Measurements from ENCODE around the gene PHTF2. TPM values are rescaled to one million over a fixed set of nuclear protein-coding genes. Genes with fewer than 3 reads are reported as not detected.
"Not testable (repeated sequence)": the region's sequence is repeated elsewhere in the genome, so short reads cannot be mapped to it uniquely, and the experiment has no call there.

PHTF2 gene
- total RNA-seq, 1 experiment from 2014 or later, result 20.3 TPM

- H3K36me3 Mint-ChIP-seq (ENCODE audit: insufficient read depth, unreplicated experiment), result no peaks in the 10 kb centered on the region
- DNase-seq, result no peak
- H3K27me3 Mint-ChIP-seq (ENCODE audit: unreplicated experiment), result no peaks in the 10 kb centered on the region
- intact Hi-C loops (cut with micrococcal nuclease; ENCODE audit: unreplicated experiment), result no loop called here
- TF ChIP-seq, protein P1, sequence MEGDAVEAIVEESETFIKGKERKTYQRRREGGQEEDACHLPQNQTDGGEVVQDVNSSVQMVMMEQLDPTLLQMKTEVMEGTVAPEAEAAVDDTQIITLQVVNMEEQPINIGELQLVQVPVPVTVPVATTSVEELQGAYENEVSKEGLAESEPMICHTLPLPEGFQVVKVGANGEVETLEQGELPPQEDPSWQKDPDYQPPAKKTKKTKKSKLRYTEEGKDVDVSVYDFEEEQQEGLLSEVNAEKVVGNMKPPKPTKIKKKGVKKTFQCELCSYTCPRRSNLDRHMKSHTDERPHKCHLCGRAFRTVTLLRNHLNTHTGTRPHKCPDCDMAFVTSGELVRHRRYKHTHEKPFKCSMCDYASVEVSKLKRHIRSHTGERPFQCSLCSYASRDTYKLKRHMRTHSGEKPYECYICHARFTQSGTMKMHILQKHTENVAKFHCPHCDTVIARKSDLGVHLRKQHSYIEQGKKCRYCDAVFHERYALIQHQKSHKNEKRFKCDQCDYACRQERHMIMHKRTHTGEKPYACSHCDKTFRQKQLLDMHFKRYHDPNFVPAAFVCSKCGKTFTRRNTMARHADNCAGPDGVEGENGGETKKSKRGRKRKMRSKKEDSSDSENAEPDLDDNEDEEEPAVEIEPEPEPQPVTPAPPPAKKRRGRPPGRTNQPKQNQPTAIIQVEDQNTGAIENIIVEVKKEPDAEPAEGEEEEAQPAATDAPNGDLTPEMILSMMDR (IDR thresholded peaks at IDR 0.05; ENCODE audit: unreplicated experiment), result no peak
- H3K27ac Mint-ChIP-seq (ENCODE audit: unreplicated experiment), result no peak overlapping the region
- no peak overlapping the region for H3K4me3 Mint-ChIP-seq (ENCODE audit: low read depth, unreplicated experiment)
- H3K4me1 Mint-ChIP-seq (ENCODE audit: low read depth, unreplicated experiment), result peaks cover 25% of the 10 kb centered on the region
- BruUV-seq (replicated peaks), result no TSS peak
- H3K9me3 Mint-ChIP-seq (ENCODE audit: low read depth, unreplicated experiment), result no peaks in the 10 kb centered on the region
- CTCF ChIA-PET, result no interaction called here
These were observed 65.3 kb downstream of the PHTF2 start for GRCh38 chr7:77863860-77864259.

DNA sequence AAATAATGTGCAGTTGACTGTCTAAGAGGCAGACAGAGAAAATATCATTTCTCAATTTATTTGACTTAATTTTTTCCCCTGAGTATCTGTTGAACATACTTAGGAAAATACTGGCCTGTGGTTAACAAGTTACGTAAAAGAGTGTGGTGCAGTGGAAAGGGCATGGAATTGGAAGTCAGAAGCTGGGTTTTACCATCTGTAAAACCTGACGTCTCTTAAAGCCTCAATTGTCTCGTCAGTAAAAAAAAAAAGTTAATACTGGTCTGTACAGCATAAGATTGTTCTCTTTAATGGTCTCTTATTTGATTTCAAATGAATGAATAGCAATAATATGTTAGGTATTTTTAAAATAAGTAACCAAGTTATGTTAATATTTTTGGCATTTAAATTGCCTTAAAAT, 67.8 kb downstream of the PHTF2 start:
- CTCF ChIA-PET, result interaction anchor here (0.8 kb wide), 1 partner anchor 63 kb away, joined by 3 read pairs; no protein-coding TSS in a partner anchor
- H3K4me3 Mint-ChIP-seq (ENCODE audit: low read depth, unreplicated experiment), result no peak overlapping the region
- no TSS peak for BruUV-seq (replicated peaks)

GRCh38 chr7:77866786-77867536, 68.4 kb downstream of the PHTF2 start:
- intact Hi-C loops (cut with micrococcal nuclease; ENCODE audit: unreplicated experiment), result no loop called here
- no peak for DNase-seq
- TF ChIP-seq, protein P1 (IDR thresholded peaks at IDR 0.05; ENCODE audit: unreplicated experiment), result no peak
- BruUV-seq (replicated peaks), result no TSS peak
- Mint-ChIP-seq H3K36me3 (ENCODE audit: insufficient read depth, unreplicated experiment) (no peaks in the 10 kb centered on the region), H3K27ac (ENCODE audit: unreplicated experiment) (peak overlapping the region; percentile 79), H3K9me3 (ENCODE audit: low read depth, unreplicated experiment) (no peaks in the 10 kb centered on the region), H3K4me1 (ENCODE audit: low read depth, unreplicated experiment) (peaks cover 25% of the 10 kb centered on the region), H3K27me3 (ENCODE audit: unreplicated experiment) (no peaks in the 10 kb centered on the region), H3K4me3 (ENCODE audit: low read depth, unreplicated experiment) (no peak overlapping the region)
- CTCF ChIA-PET, result interaction anchor here (0.5 to 1.0 kb wide), 3 partner anchors 55 to 175 kb away, joined by 3 to 4 read pairs (median 3); no protein-coding TSS in a partner anchor

More for the DNA sequence above, 67.8 kb downstream of the PHTF2 start:
- Mint-ChIP-seq H3K27me3 (ENCODE audit: unreplicated experiment) (no peaks in the 10 kb centered on the region), H3K9me3 (ENCODE audit: low read depth, unreplicated experiment) (no peaks in the 10 kb centered on the region), H3K4me1 (ENCODE audit: low read depth, unreplicated experiment) (peaks cover 25% of the 10 kb centered on the region), H3K27ac (ENCODE audit: unreplicated experiment) (no peak overlapping the region), H3K36me3 (ENCODE audit: insufficient read depth, unreplicated experiment) (no peaks in the 10 kb centered on the region)
- TF ChIP-seq, protein P1 (IDR thresholded peaks at IDR 0.05; ENCODE audit: unreplicated experiment), result no peak
- no peak for DNase-seq
- intact Hi-C loops (cut with micrococcal nuclease; ENCODE audit: unreplicated experiment), result no loop called here

GRCh38 chr7:77867537-77867865, 68.9 kb downstream of the PHTF2 start:
- no peak overlapping the region for H3K4me3 Mint-ChIP-seq (ENCODE audit: low read depth, unreplicated experiment)
- H3K27me3 Mint-ChIP-seq (ENCODE audit: unreplicated experiment), result no peaks in the 10 kb centered on the region
- H3K4me1 Mint-ChIP-seq (ENCODE audit: low read depth, unreplicated experiment), result peaks cover 25% of the 10 kb centered on the region
- H3K36me3 Mint-ChIP-seq (ENCODE audit: insufficient read depth, unreplicated experiment), result no peaks in the 10 kb centered on the region
- H3K27ac Mint-ChIP-seq (ENCODE audit: unreplicated experiment), result peak overlapping the region; percentile 79
- intact Hi-C loops (cut with micrococcal nuclease; ENCODE audit: unreplicated experiment), result no loop called here
- no TSS peak for BruUV-seq (replicated peaks)
- DNase-seq, result no peak
- TF ChIP-seq, protein P1 (IDR thresholded peaks at IDR 0.05; ENCODE audit: unreplicated experiment), result no peak
- no peaks in the 10 kb centered on the region for H3K9me3 Mint-ChIP-seq (ENCODE audit: low read depth, unreplicated experiment)
- CTCF ChIA-PET, result interaction anchor here (1.0 kb wide), 1 partner anchor 55 kb away, joined by 3 read pairs; no protein-coding TSS in a partner anchor

- H3K4me1 Mint-ChIP-seq (ENCODE audit: low read depth, unreplicated experiment); BruUV-seq (replicated peaks); H3K36me3 Mint-ChIP-seq (ENCODE audit: insufficient read depth, unreplicated experiment); intact Hi-C loops (cut with micrococcal nuclease; ENCODE audit: unreplicated experiment); H3K4me3 Mint-ChIP-seq (ENCODE audit: low read depth, unreplicated experiment); CTCF ChIA-PET; H3K9me3 Mint-ChIP-seq (ENCODE audit: low read depth, unreplicated experiment); H3K27ac Mint-ChIP-seq (ENCODE audit: unreplicated experiment); H3K27me3 Mint-ChIP-seq (ENCODE audit: unreplicated experiment); DNase-seq: not testable (repeated sequence)
These were observed 73.7 kb downstream of the PHTF2 start for GRCh38 chr7:77872256-77872655.

- H3K27me3 Mint-ChIP-seq (ENCODE audit: unreplicated experiment); H3K9me3 Mint-ChIP-seq (ENCODE audit: low read depth, unreplicated experiment); intact Hi-C loops (cut with micrococcal nuclease; ENCODE audit: unreplicated experiment); H3K4me1 Mint-ChIP-seq (ENCODE audit: low read depth, unreplicated experiment); DNase-seq; H3K27ac Mint-ChIP-seq (ENCODE audit: unreplicated experiment); CTCF ChIA-PET; BruUV-seq (replicated peaks); H3K36me3 Mint-ChIP-seq (ENCODE audit: insufficient read depth, unreplicated experiment); H3K4me3 Mint-ChIP-seq (ENCODE audit: low read depth, unreplicated experiment): not testable (repeated sequence)
These were observed 75.1 kb downstream of the PHTF2 start for GRCh38 chr7:77873416-77874327.
